GM18526 (cell line): Measurements from ENCODE around the gene CKS2.

Experiments used
- POLR2A ChIP-seq: IDR thresholded peaks from 3 replicates; pipeline ENCODE4 v1.6.1; 2011; ENCODE audit not compliant: insufficient read length; ENCODE audit errors: extremely low read depth

Gene CKS2

GRCh38 chr9:89357331-89358197 lies 46.6 kb downstream of the CKS2 start:
- no peak for TF ChIP-seq POLR2A

- no peak for TF ChIP-seq POLR2A
Observed at GRCh38 chr9:89358376-89358916, 47.5 kb downstream of the CKS2 start.

- no peak for TF ChIP-seq POLR2A
Observed at GRCh38 chr9:89358985-89359384, 48.0 kb downstream of the CKS2 start.

- TF ChIP-seq POLR2A, result no peak
Observed at GRCh38 chr9:89359751-89360261, 48.8 kb downstream of the CKS2 start.

GRCh38 chr9:89360465-89360864 lies 49.5 kb downstream of the CKS2 start:
- no peak for TF ChIP-seq POLR2A

- no peak for TF ChIP-seq POLR2A
Observed at GRCh38 chr9:89361031-89361430, 50.0 kb downstream of the CKS2 start.

GRCh38 chr9:89361816-89362646 lies 51.0 kb downstream of the CKS2 start:
- no peak for TF ChIP-seq POLR2A

- no peak for TF ChIP-seq POLR2A
Observed at GRCh38 chr9:89362647-89363310, 51.8 kb downstream of the CKS2 start.

GRCh38 chr9:89363311-89363670 lies 52.3 kb downstream of the CKS2 start:
- TF ChIP-seq POLR2A, result no peak

GRCh38 chr9:89363921-89364665 lies 53.1 kb downstream of the CKS2 start:
- TF ChIP-seq POLR2A, result no peak

- TF ChIP-seq POLR2A, result no peak
Observed at GRCh38 chr9:89364666-89365531, 53.9 kb downstream of the CKS2 start.

GRCh38 chr9:89365532-89365912 lies 54.5 kb downstream of the CKS2 start:
- no peak for TF ChIP-seq POLR2A
